SU-DHL-6 (cell line): Measurements from ENCODE around the gene CALN1.

Experiments used
- H2AFZ ChIP-seq: fragments of 200-600 bp; sonication (generic); 2 replicates; pipeline ENCODE4 v1.6.1; 2014; ENCODE audit warnings: low read depth, mild to moderate bottlenecking, moderate library complexity, mixed read lengths, antibody characterized with exemption, low read length; ENCODE audit not compliant: severe bottlenecking
- H3F3A ChIP-seq: fragments of 200-600 bp; shearing (Covaris generic); 2 replicates; pipeline ENCODE4 v1.6.0; 2016; ENCODE audit warnings: antibody characterized with exemption, mild to moderate bottlenecking; ENCODE audit not compliant: insufficient read depth
- H3K27ac ChIP-seq: fragments of 200-600 bp; sonication (generic); 2 replicates; pipeline ENCODE4 v1.5.1; 2016; ENCODE audit warnings: low read depth, mild to moderate bottlenecking, low read length, moderate library complexity, mixed read lengths
- H3K27me3 ChIP-seq: fragments of 200-600 bp; sonication (generic), shearing (Covaris generic); 2 replicates; pipeline ENCODE4 v1.6.0; 2014; ENCODE audit warnings: mild to moderate bottlenecking, low read length
- H3K36me3 ChIP-seq: fragments of 200-600 bp; sonication (generic); 2 replicates; pipeline ENCODE4 v1.6.1; 2014; ENCODE audit warnings: mild to moderate bottlenecking, low read length, mixed read lengths
- H3K4me2 ChIP-seq: fragments of 300-600, 200-600 bp; shearing (Covaris generic), sonication (generic); 2 replicates; pipeline ENCODE4 v1.6.0; 2014; ENCODE audit warnings: low read length, low read depth, mild to moderate bottlenecking; ENCODE audit not compliant: poor library complexity, severe bottlenecking
- H3K4me3 ChIP-seq: fragments of 200-600 bp; sonication (generic); 2 replicates; pipeline ENCODE4 v1.5.1; 2014; ENCODE audit warnings: antibody characterized with exemption, low read length, mild to moderate bottlenecking, mixed read lengths; ENCODE audit not compliant: insufficient read depth, poor library complexity, severe bottlenecking
- H3K79me2 ChIP-seq: fragments of 200-600 bp; sonication (generic); 2 replicates; pipeline ENCODE4 v1.6.1; 2014; ENCODE audit warnings: mild to moderate bottlenecking, low read length, moderate library complexity; ENCODE audit not compliant: insufficient read depth
- H3K9ac ChIP-seq: fragments of 200-600 bp; sonication (generic); 2 replicates; pipeline ENCODE4 v1.7.0; 2014; ENCODE audit warnings: mild to moderate bottlenecking, low read length
- H3K9me2 ChIP-seq: fragments of 200-600 bp; sonication (generic); replicated peaks from 2 replicates; pipeline ENCODE4 v1.6.1; 2014; ENCODE audit warnings: low read length; ENCODE audit not compliant: insufficient read depth
- H3K9me3 ChIP-seq: fragments of 200-600 bp; sonication (generic); 2 replicates; pipeline ENCODE4 v1.6.1; 2014; ENCODE audit warnings: low read length, mixed read lengths; ENCODE audit not compliant: insufficient read depth
- H4K20me1 ChIP-seq: fragments of 200-600 bp; sonication (generic); 2 replicates; pipeline ENCODE4 v1.6.1; 2014; ENCODE audit warnings: low read depth, mild to moderate bottlenecking, antibody characterized with exemption, low read length, moderate library complexity, mixed read lengths
- EZH2phosphoT487 ChIP-seq: fragments of 200-600 bp; sonication (generic), shearing (Covaris generic); conservative IDR thresholded peaks from 2 replicates; pipeline ENCODE4 v1.6.1; 2018; ENCODE audit warnings: mild to moderate bottlenecking, antibody characterized with exemption, low read length, moderate library complexity, mixed read lengths
- TF ChIP-seq, protein P1 (sequence below): fragments of 200-600 bp; sonication (generic); IDR thresholded peaks from one replicate; pipeline ENCODE4 v1.5.1; 2017; ENCODE audit warnings: antibody characterized with exemption, mild to moderate bottlenecking, low read length, moderate library complexity; ENCODE audit not compliant: insufficient read depth, poor library complexity, severe bottlenecking

CALN1 gene

DNA sequence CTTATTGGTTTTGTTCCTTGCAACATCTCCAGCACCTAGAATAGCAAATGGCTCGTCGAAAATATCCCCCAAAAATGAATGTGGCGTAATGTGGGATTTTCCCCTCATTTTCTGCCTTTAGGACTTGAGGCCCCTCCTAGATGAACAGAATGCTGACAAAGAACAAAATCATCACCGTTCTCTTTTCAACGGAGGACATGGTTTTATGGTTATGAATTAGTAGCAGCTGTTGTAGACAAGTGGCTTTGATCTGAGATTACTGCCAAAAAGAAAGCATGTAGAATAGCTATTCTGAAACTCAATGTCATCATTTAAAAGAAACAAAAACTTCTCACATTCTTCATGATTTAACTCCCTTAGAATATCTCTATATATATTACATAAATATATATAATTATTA lies 17.2 kb upstream of the CALN1 start:
- H2AFZ ChIP-seq = no peak overlapping the region
- H3K4me3 ChIP-seq = no peak overlapping the region
- no peak overlapping the region for H3K9ac ChIP-seq
- peaks cover 12% of the 10 kb centered on the region; the same call in 1 of the 2 replicates for H3K9me3 ChIP-seq
- no peak overlapping the region for H3K27ac ChIP-seq
- H3K9me2 ChIP-seq = no peaks in the 10 kb centered on the region
- TF ChIP-seq, protein P1, sequence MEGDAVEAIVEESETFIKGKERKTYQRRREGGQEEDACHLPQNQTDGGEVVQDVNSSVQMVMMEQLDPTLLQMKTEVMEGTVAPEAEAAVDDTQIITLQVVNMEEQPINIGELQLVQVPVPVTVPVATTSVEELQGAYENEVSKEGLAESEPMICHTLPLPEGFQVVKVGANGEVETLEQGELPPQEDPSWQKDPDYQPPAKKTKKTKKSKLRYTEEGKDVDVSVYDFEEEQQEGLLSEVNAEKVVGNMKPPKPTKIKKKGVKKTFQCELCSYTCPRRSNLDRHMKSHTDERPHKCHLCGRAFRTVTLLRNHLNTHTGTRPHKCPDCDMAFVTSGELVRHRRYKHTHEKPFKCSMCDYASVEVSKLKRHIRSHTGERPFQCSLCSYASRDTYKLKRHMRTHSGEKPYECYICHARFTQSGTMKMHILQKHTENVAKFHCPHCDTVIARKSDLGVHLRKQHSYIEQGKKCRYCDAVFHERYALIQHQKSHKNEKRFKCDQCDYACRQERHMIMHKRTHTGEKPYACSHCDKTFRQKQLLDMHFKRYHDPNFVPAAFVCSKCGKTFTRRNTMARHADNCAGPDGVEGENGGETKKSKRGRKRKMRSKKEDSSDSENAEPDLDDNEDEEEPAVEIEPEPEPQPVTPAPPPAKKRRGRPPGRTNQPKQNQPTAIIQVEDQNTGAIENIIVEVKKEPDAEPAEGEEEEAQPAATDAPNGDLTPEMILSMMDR = no peak
- no peak for TF ChIP-seq EZH2phosphoT487
- H3K36me3 ChIP-seq = no peaks in the 10 kb centered on the region
- H4K20me1 ChIP-seq = no peaks in the 10 kb centered on the region
- H3K4me2 ChIP-seq = no peak overlapping the region
- no peaks in the 10 kb centered on the region; the same call in 1 of the 2 replicates for H3K27me3 ChIP-seq
- no peaks in the 10 kb centered on the region for H3F3A ChIP-seq
- H3K79me2 ChIP-seq = no peaks in the 10 kb centered on the region

- no peaks in the 10 kb centered on the region for H4K20me1 ChIP-seq
- no peaks in the 10 kb centered on the region for H3K79me2 ChIP-seq
- H3K36me3 ChIP-seq = no peaks in the 10 kb centered on the region
- no peaks in the 10 kb centered on the region for H3K9me2 ChIP-seq
- no peak overlapping the region for H3K27ac ChIP-seq
- H3F3A ChIP-seq = no peaks in the 10 kb centered on the region
- H2AFZ ChIP-seq = no peak overlapping the region
- no peak overlapping the region for H3K9ac ChIP-seq
- TF ChIP-seq EZH2phosphoT487 = no peak
- TF ChIP-seq, protein P1 = no peak
- H3K4me2 ChIP-seq = no peak overlapping the region
- no peaks in the 10 kb centered on the region for H3K27me3 ChIP-seq
- no peak overlapping the region for H3K4me3 ChIP-seq
- peaks cover 3% of the 10 kb centered on the region; the same call in 1 of the 2 replicates for H3K9me3 ChIP-seq
Measured at GRCh38 chr7:72416846-72417245, 4.7 kb upstream of the CALN1 start.

GRCh38 chr7:72415586-72415985 lies 3.4 kb upstream of the CALN1 start:
- no peak for TF ChIP-seq EZH2phosphoT487
- TF ChIP-seq, protein P1 = no peak
- H3F3A ChIP-seq = no peaks in the 10 kb centered on the region
- H3K27me3 ChIP-seq = no peaks in the 10 kb centered on the region
- H3K9ac ChIP-seq = no peak overlapping the region
- no peak overlapping the region for H3K4me2 ChIP-seq
- no peaks in the 10 kb centered on the region for H4K20me1 ChIP-seq
- no peak overlapping the region for H3K4me3 ChIP-seq
- no peak overlapping the region for H3K27ac ChIP-seq
- no peaks in the 10 kb centered on the region for H3K36me3 ChIP-seq
- no peak overlapping the region for H2AFZ ChIP-seq
- H3K9me3 ChIP-seq = peaks cover 3% of the 10 kb centered on the region; the same call in 1 of the 2 replicates
- H3K9me2 ChIP-seq = no peaks in the 10 kb centered on the region
- no peaks in the 10 kb centered on the region for H3K79me2 ChIP-seq
